GM10248 (cell line): ENCODE measurements around the gene IFT57.

ENCODE experiments used
- CTCF ChIA-PET: fragments of 300-600 bp; sonication (Branson Sonifier 250); formaldehyde crosslinking; extraction: SDS; loops from one replicate; lab custom pipeline; 2021; ENCODE audit warnings: antibody characterized with exemption; lab: Yijun Ruan, JAX
- POLR2A ChIA-PET: fragments of 350-650 bp; sonication (Branson Sonifier 250); formaldehyde crosslinking; extraction: SDS; loops from one replicate; lab custom pipeline; 2020; ENCODE audit warnings: antibody characterized with exemption; lab: Yijun Ruan, JAX
- DNase-seq: peaks from one replicate; pipeline ENCODE4 v3.0.0; 2012; ENCODE audit errors: extremely low spot score
- CTCF ChIP-seq: IDR thresholded peaks from 2 replicates; pipeline ENCODE4 v1.5.1; 2012; ENCODE audit warnings: mild to moderate bottlenecking, low read depth; ENCODE audit errors: extremely low read depth, missing control alignments, control extremely low read depth

The IFT57 gene

GRCh38 chr3:108235290-108235689 lies 13.1 kb upstream of the IFT57 start:
- ChIA-PET POLR2A (no interaction called here), CTCF (interaction anchor here (1.3 to 1.5 kb wide), 2 partner anchors 9 to 12 kb away, joined by 3 to 4 read pairs; no protein-coding TSS in a partner anchor)
- no peak for TF ChIP-seq CTCF
- no peak for DNase-seq

GRCh38 chr3:108234387-108234957 lies 12.2 kb upstream of the IFT57 start:
- CTCF ChIA-PET = interaction anchor here (1.2 to 1.5 kb wide), 3 partner anchors 10 to 30 kb away, joined by 3 to 5 read pairs (median 3); no protein-coding TSS in a partner anchor
- POLR2A ChIA-PET = no interaction called here
- no peak for TF ChIP-seq CTCF
- no peak for DNase-seq

GRCh38 chr3:108228286-108228685 lies 6.1 kb upstream of the IFT57 start:
- DNase-seq = no peak
- POLR2A ChIA-PET = no interaction called here
- no peak for TF ChIP-seq CTCF
- CTCF ChIA-PET = interaction anchor here (1.2 to 1.5 kb wide), 2 partner anchors 14 to 24 kb away, joined by 3 read pairs; no protein-coding TSS in a partner anchor

DNA sequence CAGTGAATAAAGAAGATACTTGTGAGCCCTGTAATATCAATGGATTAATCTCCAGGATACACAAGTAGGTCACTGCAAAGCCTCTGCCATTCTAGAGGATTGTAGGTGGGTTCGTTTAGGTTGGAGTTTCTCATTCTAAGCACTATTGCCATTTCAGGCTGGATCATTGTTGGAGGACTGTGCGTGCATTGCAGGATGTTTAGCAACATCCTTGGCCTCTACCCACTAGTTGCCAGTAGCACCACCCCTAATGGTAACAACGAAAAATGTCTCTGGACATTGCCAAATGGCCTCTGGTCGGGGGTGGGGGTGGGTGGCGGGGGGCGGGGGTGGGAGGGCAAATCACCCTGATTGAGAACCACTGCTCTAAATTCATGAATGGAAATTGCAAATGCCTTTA lies 4.9 kb upstream of the IFT57 start:
- DNase-seq = no peak
- ChIA-PET CTCF (interaction anchor here (1.2 kb wide), 1 partner anchor 23 kb away, joined by 3 read pairs; no protein-coding TSS in a partner anchor), POLR2A (no interaction called here)
- no peak for TF ChIP-seq CTCF

GRCh38 chr3:108225221-108225620 lies 3.0 kb upstream of the IFT57 start:
- TF ChIP-seq CTCF = no peak
- ChIA-PET CTCF (interaction anchor here (0.6 to 1.5 kb wide), 2 partner anchors 8 to 855 kb away, joined by 3 to 5 read pairs; no protein-coding TSS in a partner anchor), POLR2A (no interaction called here)
- DNase-seq = no peak

DNA sequence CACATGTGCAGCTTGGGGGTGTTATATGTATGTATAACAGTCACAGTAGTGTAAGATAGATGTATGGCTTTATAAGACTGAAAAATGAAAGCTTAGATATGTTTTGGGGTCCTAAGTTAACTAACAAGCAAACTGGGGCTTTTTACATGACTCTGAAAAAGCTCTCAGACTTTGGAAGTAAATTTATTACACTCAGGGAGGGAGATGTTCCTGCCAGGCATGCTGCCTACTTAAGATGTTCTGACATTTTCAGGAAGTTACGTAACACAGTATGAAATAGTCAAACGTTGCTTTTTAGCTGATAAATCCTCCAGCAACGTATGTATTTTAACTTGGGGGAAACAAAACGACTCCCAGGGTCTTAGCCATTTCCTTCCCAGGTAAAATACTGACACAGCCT lies 1.7 kb upstream of the IFT57 start:
- ChIA-PET POLR2A (interaction anchor here (0.7 kb wide), 1 partner anchor 1967 kb away, joined by 3 read pairs; no protein-coding TSS in a partner anchor), CTCF (interaction anchor here (0.7 to 1.5 kb wide), 7 partner anchors 9 to 328 kb away, joined by 3 to 5 read pairs (median 3); partner anchors contain the start of gene HHLA2)
- TF ChIP-seq CTCF = no peak
- no peak for DNase-seq
